Neural crest cell (in vitro differentiated cells): ENCODE results near the gene TMEM120B. TPM values are rescaled to one million over a fixed set of nuclear protein-coding genes. Genes with fewer than 3 reads are reported as not detected.

Experiments used
- DNase-seq: peaks from one replicate; pipeline ENCODE4 v3.0.0; 2021; ENCODE audit warnings: low read depth, mixed read lengths, low spot score
- H3K27ac Mint-ChIP-seq: one replicate; pipeline ENCODE4 v1.8.0; 2021; ENCODE audit warnings: mild to moderate bottlenecking, mixed read lengths; ENCODE audit not compliant: unreplicated experiment
- H3K27me3 Mint-ChIP-seq: 2 replicates; pipeline ENCODE4 v1.8.0; 2021; ENCODE audit warnings: low read depth, mild to moderate bottlenecking, mixed read lengths
- H3K36me3 Mint-ChIP-seq: 2 replicates; pipeline ENCODE4 v1.8.0; 2021; ENCODE audit warnings: low read depth, mild to moderate bottlenecking, mixed read lengths
- H3K4me1 Mint-ChIP-seq: 2 replicates; pipeline ENCODE4 v1.8.0; 2021; ENCODE audit warnings: mixed read lengths
- H3K4me3 Mint-ChIP-seq: one replicate; pipeline ENCODE4 v1.8.0; 2021; ENCODE audit warnings: mild to moderate bottlenecking, mixed read lengths
- H3K9me3 Mint-ChIP-seq: 2 replicates; pipeline ENCODE4 v1.8.0; 2021; ENCODE audit warnings: mixed read lengths
- CTCF ChIP-seq: fragments of 200-600 bp; sonication (generic); conservative IDR thresholded peaks from 2 replicates; pipeline ENCODE4 v1.5.0; 2021; ENCODE audit warnings: antibody characterized with exemption, mild to moderate bottlenecking
- total RNA-seq: library from RNA; stranded (reverse); gene quantifications from 2 replicates; pipeline ENCODE4 v1.2.1, GENCODE V29; 2021

TMEM120B gene
- total RNA-seq, 1 donor from 2014 or later = 14.1 TPM

GRCh38 chr12:121806009-121806545 is 93.5 kb downstream of the TMEM120B start:
- Mint-ChIP-seq H3K36me3 (peaks cover 14% of the 10 kb centered on the region), H3K4me1 (peaks cover 47% of the 10 kb centered on the region), H3K9me3 (no peaks in the 10 kb centered on the region), H3K27me3 (peaks cover 15% of the 10 kb centered on the region), H3K27ac (peak overlapping the region; percentile 73), H3K4me3 (peak overlapping the region; percentile 84)
- TF ChIP-seq CTCF = no peak
- DNase-seq = no peak

GRCh38 chr12:121806546-121807423 is 94.2 kb downstream of the TMEM120B start:
- DNase-seq = no peak
- no peaks in the 10 kb centered on the region for H3K9me3 Mint-ChIP-seq
- peak overlapping the region; percentile 73 for H3K27ac Mint-ChIP-seq
- H3K4me3 Mint-ChIP-seq = peak overlapping the region; percentile 84
- peaks cover 8% of the 10 kb centered on the region for H3K27me3 Mint-ChIP-seq
- H3K36me3 Mint-ChIP-seq = peaks cover 8% of the 10 kb centered on the region
- H3K4me1 Mint-ChIP-seq = peaks cover 46% of the 10 kb centered on the region
- no peak for TF ChIP-seq CTCF

GRCh38 chr12:121807642-121808347 is 95.2 kb downstream of the TMEM120B start:
- Mint-ChIP-seq H3K27me3 (peaks cover 3% of the 10 kb centered on the region), H3K4me3 (peak overlapping the region; percentile 84), H3K4me1 (peaks cover 45% of the 10 kb centered on the region), H3K9me3 (no peaks in the 10 kb centered on the region), H3K27ac (no peak overlapping the region), H3K36me3 (peaks cover 6% of the 10 kb centered on the region)
- no peak for DNase-seq
- no peak for TF ChIP-seq CTCF

GRCh38 chr12:121808623-121809022 is 96.1 kb downstream of the TMEM120B start:
- no peak for TF ChIP-seq CTCF
- Mint-ChIP-seq H3K27me3 (no peaks in the 10 kb centered on the region), H3K4me1 (peaks cover 48% of the 10 kb centered on the region), H3K36me3 (peaks cover 6% of the 10 kb centered on the region), H3K27ac (no peak overlapping the region), H3K9me3 (no peaks in the 10 kb centered on the region), H3K4me3 (peak overlapping the region; percentile 50)
- no peak for DNase-seq

GRCh38 chr12:121809712-121810116 is 97.2 kb downstream of the TMEM120B start:
- no peak overlapping the region for H3K27ac Mint-ChIP-seq
- H3K27me3 Mint-ChIP-seq = no peaks in the 10 kb centered on the region
- peaks cover 6% of the 10 kb centered on the region for H3K36me3 Mint-ChIP-seq
- no peak for DNase-seq
- H3K9me3 Mint-ChIP-seq = no peaks in the 10 kb centered on the region
- peaks cover 50% of the 10 kb centered on the region for H3K4me1 Mint-ChIP-seq
- peak overlapping the region; percentile 50 for H3K4me3 Mint-ChIP-seq
- no peak for TF ChIP-seq CTCF
